ENCODE data around the gene RBM20.

Gene RBM20

DNA sequence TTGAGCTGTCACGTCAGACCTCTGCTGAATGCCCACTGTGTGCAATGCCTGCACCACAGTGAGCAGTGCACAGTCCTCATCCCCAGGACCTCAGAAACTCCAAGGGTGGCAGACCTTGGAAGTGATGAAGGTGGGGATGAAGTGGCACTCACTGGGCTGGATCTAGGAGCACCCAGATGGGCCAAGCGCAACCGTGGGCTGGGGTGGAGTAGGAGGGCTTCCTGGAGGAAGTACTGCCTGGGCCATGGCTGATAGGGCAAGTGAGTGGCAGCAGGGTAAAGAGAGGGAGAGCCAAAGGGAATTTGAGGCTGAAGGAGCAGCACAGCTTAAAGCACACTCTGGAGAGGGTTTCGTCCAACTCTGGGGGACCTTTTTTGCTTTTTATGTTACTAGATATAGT lies 52.3 kb downstream of the RBM20 start:
- ATAC-seq: no peak

DNA sequence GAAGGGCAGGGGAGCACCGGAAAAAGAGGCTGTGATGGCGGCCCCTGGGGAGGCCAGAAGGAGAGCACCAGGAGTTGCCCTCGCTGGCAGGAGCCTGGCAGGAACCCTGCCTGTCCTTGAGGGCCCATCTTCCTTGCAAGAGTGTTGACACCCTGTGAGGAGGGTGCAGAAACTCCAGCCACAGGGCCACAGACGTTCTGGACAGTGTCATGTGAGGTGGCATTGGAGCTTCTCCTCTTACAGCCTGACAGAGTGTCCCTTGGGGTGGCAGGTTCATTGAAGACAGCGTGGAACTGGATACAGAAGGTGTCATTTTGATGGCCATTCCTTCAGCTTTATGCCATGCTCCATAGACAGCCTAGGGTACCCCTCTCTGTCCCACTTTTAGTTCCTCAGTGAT lies 54.2 kb downstream of the RBM20 start:
- TF ChIP-seq PPARA (CRISPR knock-in tag; IDR thresholded peaks at IDR 0.05; ENCODE audit: borderline replicate concordance): no peak
- no peak for TF ChIP-seq ZFP3 (CRISPR knock-in tag; IDR thresholded peaks at IDR 0.05)
- TF ChIP-seq ZNF565 (CRISPR knock-in tag; conservative IDR thresholded peaks at IDR 0.05; ENCODE audit: low read depth): no peak
- no peak for TF ChIP-seq GLIS3 (CRISPR knock-in tag; IDR thresholded peaks at IDR 0.05)
- TF ChIP-seq, protein P1, sequence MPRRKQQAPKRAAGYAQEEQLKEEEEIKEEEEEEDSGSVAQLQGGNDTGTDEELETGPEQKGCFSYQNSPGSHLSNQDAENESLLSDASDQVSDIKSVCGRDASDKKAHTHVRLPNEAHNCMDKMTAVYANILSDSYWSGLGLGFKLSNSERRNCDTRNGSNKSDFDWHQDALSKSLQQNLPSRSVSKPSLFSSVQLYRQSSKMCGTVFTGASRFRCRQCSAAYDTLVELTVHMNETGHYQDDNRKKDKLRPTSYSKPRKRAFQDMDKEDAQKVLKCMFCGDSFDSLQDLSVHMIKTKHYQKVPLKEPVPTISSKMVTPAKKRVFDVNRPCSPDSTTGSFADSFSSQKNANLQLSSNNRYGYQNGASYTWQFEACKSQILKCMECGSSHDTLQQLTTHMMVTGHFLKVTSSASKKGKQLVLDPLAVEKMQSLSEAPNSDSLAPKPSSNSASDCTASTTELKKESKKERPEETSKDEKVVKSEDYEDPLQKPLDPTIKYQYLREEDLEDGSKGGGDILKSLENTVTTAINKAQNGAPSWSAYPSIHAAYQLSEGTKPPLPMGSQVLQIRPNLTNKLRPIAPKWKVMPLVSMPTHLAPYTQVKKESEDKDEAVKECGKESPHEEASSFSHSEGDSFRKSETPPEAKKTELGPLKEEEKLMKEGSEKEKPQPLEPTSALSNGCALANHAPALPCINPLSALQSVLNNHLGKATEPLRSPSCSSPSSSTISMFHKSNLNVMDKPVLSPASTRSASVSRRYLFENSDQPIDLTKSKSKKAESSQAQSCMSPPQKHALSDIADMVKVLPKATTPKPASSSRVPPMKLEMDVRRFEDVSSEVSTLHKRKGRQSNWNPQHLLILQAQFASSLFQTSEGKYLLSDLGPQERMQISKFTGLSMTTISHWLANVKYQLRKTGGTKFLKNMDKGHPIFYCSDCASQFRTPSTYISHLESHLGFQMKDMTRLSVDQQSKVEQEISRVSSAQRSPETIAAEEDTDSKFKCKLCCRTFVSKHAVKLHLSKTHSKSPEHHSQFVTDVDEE (CRISPR knock-in tag; IDR thresholded peaks at IDR 0.05): no peak
- TF ChIP-seq SNAI2 (CRISPR knock-in tag; IDR thresholded peaks at IDR 0.05): no peak
- TF ChIP-seq ISL1 (CRISPR knock-in tag; IDR thresholded peaks at IDR 0.05): no peak
- TF ChIP-seq, protein P2, sequence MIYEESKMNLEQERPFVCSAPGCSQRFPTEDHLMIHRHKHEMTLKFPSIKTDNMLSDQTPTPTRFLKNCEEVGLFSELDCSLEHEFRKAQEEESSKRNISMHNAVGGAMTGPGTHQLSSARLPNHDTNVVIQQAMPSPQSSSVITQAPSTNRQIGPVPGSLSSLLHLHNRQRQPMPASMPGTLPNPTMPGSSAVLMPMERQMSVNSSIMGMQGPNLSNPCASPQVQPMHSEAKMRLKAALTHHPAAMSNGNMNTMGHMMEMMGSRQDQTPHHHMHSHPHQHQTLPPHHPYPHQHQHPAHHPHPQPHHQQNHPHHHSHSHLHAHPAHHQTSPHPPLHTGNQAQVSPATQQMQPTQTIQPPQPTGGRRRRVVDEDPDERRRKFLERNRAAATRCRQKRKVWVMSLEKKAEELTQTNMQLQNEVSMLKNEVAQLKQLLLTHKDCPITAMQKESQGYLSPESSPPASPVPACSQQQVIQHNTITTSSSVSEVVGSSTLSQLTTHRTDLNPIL (CRISPR knock-in tag; IDR thresholded peaks at IDR 0.05; ENCODE audit: low read depth): no peak
- TF ChIP-seq ARNTL (CRISPR knock-in tag; IDR thresholded peaks at IDR 0.05; ENCODE audit: borderline replicate concordance, low read depth): no peak
- no peak for TF ChIP-seq ESRRG (CRISPR knock-in tag; IDR thresholded peaks at IDR 0.05)
- no peak for TF ChIP-seq ZNF8 (CRISPR knock-in tag; IDR thresholded peaks at IDR 0.05)
- no peak for TF ChIP-seq TOX (CRISPR knock-in tag; IDR thresholded peaks at IDR 0.05; ENCODE audit: borderline replicate concordance)
- TF ChIP-seq, protein P3, sequence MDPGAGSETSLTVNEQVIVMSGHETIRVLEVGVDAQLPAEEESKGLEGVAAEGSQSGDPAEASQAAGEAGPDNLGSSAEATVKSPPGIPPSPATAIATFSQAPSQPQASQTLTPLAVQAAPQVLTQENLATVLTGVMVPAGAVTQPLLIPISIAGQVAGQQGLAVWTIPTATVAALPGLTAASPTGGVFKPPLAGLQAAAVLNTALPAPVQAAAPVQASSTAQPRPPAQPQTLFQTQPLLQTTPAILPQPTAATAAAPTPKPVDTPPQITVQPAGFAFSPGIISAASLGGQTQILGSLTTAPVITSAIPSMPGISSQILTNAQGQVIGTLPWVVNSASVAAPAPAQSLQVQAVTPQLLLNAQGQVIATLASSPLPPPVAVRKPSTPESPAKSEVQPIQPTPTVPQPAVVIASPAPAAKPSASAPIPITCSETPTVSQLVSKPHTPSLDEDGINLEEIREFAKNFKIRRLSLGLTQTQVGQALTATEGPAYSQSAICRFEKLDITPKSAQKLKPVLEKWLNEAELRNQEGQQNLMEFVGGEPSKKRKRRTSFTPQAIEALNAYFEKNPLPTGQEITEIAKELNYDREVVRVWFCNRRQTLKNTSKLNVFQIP (CRISPR knock-in tag; IDR thresholded peaks at IDR 0.05; ENCODE audit: borderline replicate concordance, low read depth): no peak
- no peak for TF ChIP-seq ZC3H10 (CRISPR knock-in tag; IDR thresholded peaks at IDR 0.05)
- ATAC-seq: peak; percentile 27

More for the DNA sequence above, 52.3 kb downstream of the RBM20 start:
- TF ChIP-seq, protein P1 (CRISPR knock-in tag; IDR thresholded peaks at IDR 0.05): no peak
- TF ChIP-seq, protein P2 (CRISPR knock-in tag; IDR thresholded peaks at IDR 0.05; ENCODE audit: low read depth): no peak
- TF ChIP-seq ESRRG (CRISPR knock-in tag; IDR thresholded peaks at IDR 0.05): no peak
- TF ChIP-seq ISL1 (CRISPR knock-in tag; IDR thresholded peaks at IDR 0.05): no peak
- no peak for TF ChIP-seq PPARA (CRISPR knock-in tag; IDR thresholded peaks at IDR 0.05; ENCODE audit: borderline replicate concordance)
- TF ChIP-seq TCF4 (CRISPR knock-in tag; IDR thresholded peaks at IDR 0.05; ENCODE audit: borderline replicate concordance): no peak
- no peak for TF ChIP-seq ARNTL (CRISPR knock-in tag; IDR thresholded peaks at IDR 0.05; ENCODE audit: borderline replicate concordance, low read depth)

DNA sequence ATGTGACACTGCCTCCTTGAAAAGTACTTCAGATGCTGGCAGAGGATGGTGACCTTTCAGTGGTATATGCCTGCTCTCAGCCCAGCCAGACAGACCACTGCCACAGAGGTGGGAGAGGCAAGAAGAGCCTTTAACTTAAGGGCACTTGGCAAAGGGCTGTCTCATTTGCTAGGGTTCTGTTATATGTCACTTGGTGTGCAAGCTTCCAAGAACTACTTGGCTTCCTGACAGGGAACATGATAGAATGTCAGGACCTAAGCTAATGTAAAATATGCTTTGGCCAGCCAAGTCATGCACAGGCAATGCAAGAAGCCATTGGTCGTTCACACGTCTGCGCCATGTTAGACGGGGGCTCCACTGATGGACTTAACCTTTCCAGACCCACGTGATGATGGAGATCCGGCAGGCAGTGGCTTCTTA lies 54.7 kb downstream of the RBM20 start:
- TF ChIP-seq SNAI2 (CRISPR knock-in tag; IDR thresholded peaks at IDR 0.05) (peak; percentile 24; the same call in 1 of the 2 replicates), BACH2 (CRISPR knock-in tag; IDR thresholded peaks at IDR 0.05; ENCODE audit: borderline replicate concordance) (no peak), ISL1 (CRISPR knock-in tag; IDR thresholded peaks at IDR 0.05) (peak; percentile 86)
- TF ChIP-seq, protein P1 (CRISPR knock-in tag; IDR thresholded peaks at IDR 0.05): 0 out of 2 replicates have a peak, but pooled peaks have one; percentile 34
- ATAC-seq: peak; percentile 86

All from SK-N-SH treated with all-trans-retinoic acid at 6 μM for 48 hours (cell line).